Activated CD4-positive, alpha-beta memory T cell treated with anti-CD3 and anti-CD28 coated beads, Interleukin-2, amount 10 ng/mL, durations not matched to agents 7 days and 5 days (primary cell): ENCODE data around the gene SULF2. TPM values are rescaled to one million over a fixed set of nuclear protein-coding genes. Genes with fewer than 3 reads are reported as not detected.

ENCODE experiments used
- CTCF ChIA-PET: fragments of 350-600 bp; sonication (Branson Sonifier 250); formaldehyde crosslinking; loops from one replicate; lab custom pipeline; 2021; ENCODE audit warnings: antibody characterized with exemption, inconsistent platforms; lab: Charles Lee
- POLR2A ChIA-PET: fragments of 350-600 bp; sonication (Branson Sonifier 250); formaldehyde crosslinking; loops from one replicate; lab custom pipeline; 2021; ENCODE audit warnings: antibody characterized with exemption; lab: Charles Lee
- DNase-seq: peaks from one replicate; pipeline ENCODE4 v3.0.0-alpha.2; 2020
- H3K27ac Mint-ChIP-seq: one replicate; pipeline ENCODE4 v1.8.0; 2021; ENCODE audit warnings: mild to moderate bottlenecking, mixed read lengths
- H3K27me3 Mint-ChIP-seq: one replicate; pipeline ENCODE4 v1.8.0; 2021; ENCODE audit warnings: mixed read lengths
- H3K36me3 Mint-ChIP-seq: one replicate; pipeline ENCODE4 v1.8.0; 2021; ENCODE audit warnings: low read depth, mixed read lengths
- H3K4me1 Mint-ChIP-seq: one replicate; pipeline ENCODE4 v1.8.0; 2021; ENCODE audit warnings: mixed read lengths
- H3K4me3 Mint-ChIP-seq: one replicate; pipeline ENCODE4 v1.8.0; 2021; ENCODE audit warnings: mild to moderate bottlenecking, mixed read lengths
- H3K9me3 Mint-ChIP-seq: one replicate; pipeline ENCODE4 v1.8.0; 2021; ENCODE audit warnings: mixed read lengths
- total RNA-seq, 2 experiments: library from RNA; stranded (reverse); gene quantifications; one replicate each; pipeline ENCODE4 v1.2.3, GENCODE V29; 2021

Gene SULF2
- total RNA-seq, 2 experiments from 2014 or later, result 0.71 to 1.1 TPM

DNA sequence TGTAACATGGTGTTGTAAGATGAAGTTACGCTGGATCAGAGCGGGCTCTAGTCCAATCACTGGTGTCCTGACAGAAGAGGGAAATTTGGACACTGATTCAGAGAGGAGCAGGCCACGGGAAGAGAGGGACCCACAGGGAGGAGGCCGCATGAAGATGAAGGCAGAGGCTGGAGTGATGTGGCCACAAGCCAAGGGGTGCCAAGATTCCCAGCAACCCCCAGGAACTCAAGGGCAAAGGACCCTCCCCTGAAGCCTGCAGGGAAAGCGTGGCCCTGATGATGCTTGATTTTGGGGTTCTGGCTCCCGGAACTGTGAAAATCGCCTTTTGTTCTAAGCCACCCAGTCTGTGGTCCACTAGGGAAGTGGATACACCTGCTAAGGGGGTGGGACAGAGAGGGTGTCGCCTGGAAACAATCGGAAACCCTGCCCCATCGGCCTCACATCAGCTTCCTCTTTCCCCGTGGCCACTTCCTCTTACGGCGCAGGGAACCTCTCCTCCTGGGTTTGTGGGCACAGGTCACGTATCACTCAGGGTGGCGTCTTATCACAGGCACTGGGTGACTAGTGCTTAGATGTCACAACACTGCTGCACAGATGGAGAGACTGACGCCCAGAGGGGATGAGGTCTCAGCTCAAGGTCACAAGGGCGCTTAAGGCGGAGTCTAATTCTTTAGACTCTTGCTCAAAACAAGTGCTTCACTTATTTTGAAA lies 58.0 kb downstream of the SULF2 start:
- peaks cover 9% of the 10 kb centered on the region for H3K36me3 Mint-ChIP-seq
- peaks cover 69% of the 10 kb centered on the region for H3K4me1 Mint-ChIP-seq
- ChIA-PET POLR2A (interaction anchor here (0.7 to 1.4 kb wide), 5 partner anchors 32 to 225 kb away, joined by 3 to 4 read pairs (median 4); no protein-coding TSS in a partner anchor), CTCF (interaction anchor here (0.6 to 3.9 kb wide), 5 partner anchors 50 to 893 kb away, joined by 3 to 34 read pairs (median 4); no protein-coding TSS in a partner anchor)
- H3K9me3 Mint-ChIP-seq, result no peaks in the 10 kb centered on the region
- H3K27ac Mint-ChIP-seq, result peak overlapping the region; percentile 99
- H3K27me3 Mint-ChIP-seq, result peaks cover 2% of the 10 kb centered on the region
- H3K4me3 Mint-ChIP-seq, result peak overlapping the region; percentile 79
- peak; percentile 92 for DNase-seq

DNA sequence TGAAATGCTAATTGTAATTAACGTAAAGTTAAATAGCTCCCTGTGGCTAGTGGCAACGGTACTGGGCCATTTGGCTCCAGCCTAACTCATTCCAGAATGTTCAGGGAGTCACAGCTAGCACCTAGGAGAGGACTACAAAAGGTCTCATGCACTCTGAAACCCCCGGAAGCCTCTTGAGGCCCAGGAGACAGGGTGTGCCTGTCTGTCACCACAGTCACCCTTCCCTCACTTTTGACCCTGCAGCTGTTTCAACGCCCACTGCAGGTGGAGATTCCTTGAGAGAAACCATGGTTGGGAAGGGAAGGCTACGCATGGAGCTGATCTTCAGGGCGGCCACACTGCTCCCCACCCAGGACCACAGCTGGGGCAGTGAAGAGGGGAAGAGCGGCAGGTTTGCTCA lies 58.6 kb downstream of the SULF2 start:
- H3K4me1 Mint-ChIP-seq, result peaks cover 63% of the 10 kb centered on the region
- ChIA-PET POLR2A (interaction anchor here (1.4 kb wide), 1 partner anchor 224 kb away, joined by 4 read pairs; no protein-coding TSS in a partner anchor), CTCF (interaction anchor here (0.6 to 3.9 kb wide), 5 partner anchors 49 to 894 kb away, joined by 3 to 34 read pairs (median 4); no protein-coding TSS in a partner anchor)
- no peak overlapping the region for H3K4me3 Mint-ChIP-seq
- peak overlapping the region; percentile 99 for H3K27ac Mint-ChIP-seq
- peaks cover 2% of the 10 kb centered on the region for H3K27me3 Mint-ChIP-seq
- no peaks in the 10 kb centered on the region for H3K9me3 Mint-ChIP-seq
- H3K36me3 Mint-ChIP-seq, result peaks cover 9% of the 10 kb centered on the region
- no peak for DNase-seq

DNA sequence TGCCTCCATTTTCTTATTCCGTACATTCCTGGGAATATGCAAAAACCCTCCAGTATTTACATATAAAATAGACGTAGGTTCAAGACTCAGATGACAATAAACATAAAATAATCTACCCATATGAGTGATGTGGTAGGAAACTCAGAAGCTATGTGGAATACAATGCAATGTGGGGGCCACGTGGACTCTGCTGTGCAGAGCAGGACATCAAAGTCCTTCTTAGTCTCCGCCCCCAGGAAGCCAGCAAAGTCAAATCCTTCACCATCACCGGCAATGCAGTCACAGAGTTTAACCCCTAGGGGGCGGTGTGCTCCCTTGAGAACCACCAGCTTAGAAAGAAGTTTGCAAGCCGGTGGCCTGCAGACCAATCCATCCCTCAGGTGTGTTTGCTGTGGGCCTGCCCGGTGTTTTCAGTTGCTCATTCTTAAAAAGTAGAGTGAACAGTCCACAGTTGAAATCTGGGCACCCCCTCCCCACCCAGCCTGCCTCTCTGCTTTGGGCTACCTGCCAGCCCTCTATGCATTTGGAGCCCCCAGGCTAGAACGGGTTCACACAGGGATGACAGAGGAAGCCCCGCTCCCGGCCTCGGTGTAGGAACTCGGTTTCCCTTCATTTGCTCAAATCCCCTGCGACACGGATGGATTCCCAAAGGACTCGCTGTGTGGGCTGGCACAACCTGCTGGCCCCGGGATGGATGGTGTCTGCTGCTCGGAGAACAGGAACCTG lies 59.9 kb downstream of the SULF2 start:
- peak overlapping the region; percentile 62 for H3K27ac Mint-ChIP-seq
- peak; percentile 89 for DNase-seq
- H3K27me3 Mint-ChIP-seq, result no peaks in the 10 kb centered on the region
- peaks cover 60% of the 10 kb centered on the region for H3K4me1 Mint-ChIP-seq
- no peaks in the 10 kb centered on the region for H3K9me3 Mint-ChIP-seq
- no peak overlapping the region for H3K4me3 Mint-ChIP-seq
- ChIA-PET CTCF (interaction anchor here (0.8 to 3.9 kb wide), 9 partner anchors 13 to 897 kb away, joined by 3 to 34 read pairs (median 4); no protein-coding TSS in a partner anchor), POLR2A (no interaction called here)
- H3K36me3 Mint-ChIP-seq, result peaks cover 7% of the 10 kb centered on the region

DNA sequence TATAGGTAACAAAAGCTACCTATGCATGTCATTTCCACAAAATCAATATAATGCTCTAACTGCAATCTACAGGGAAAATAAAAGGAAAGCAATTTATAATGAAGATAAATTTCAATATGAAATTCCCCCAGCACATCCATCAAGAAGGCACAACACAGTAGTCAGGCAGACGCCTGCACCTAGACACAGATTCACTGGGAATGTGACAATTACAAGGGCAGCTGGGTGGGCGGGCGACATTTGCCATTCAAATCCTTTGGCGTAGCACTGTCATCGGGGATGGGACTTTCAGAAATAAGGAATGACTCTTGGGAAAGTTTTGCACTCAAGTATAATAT lies 60.4 kb downstream of the SULF2 start:
- Mint-ChIP-seq H3K27me3 (no peaks in the 10 kb centered on the region), H3K4me3 (no peak overlapping the region), H3K27ac (no peak overlapping the region), H3K36me3 (peaks cover 7% of the 10 kb centered on the region), H3K4me1 (peaks cover 57% of the 10 kb centered on the region), H3K9me3 (no peaks in the 10 kb centered on the region)
- CTCF ChIA-PET, result interaction anchor here (0.8 to 3.9 kb wide), 8 partner anchors 12 to 897 kb away, joined by 3 to 34 read pairs (median 4); no protein-coding TSS in a partner anchor
- no peak for DNase-seq
- POLR2A ChIA-PET, result no interaction called here

DNA sequence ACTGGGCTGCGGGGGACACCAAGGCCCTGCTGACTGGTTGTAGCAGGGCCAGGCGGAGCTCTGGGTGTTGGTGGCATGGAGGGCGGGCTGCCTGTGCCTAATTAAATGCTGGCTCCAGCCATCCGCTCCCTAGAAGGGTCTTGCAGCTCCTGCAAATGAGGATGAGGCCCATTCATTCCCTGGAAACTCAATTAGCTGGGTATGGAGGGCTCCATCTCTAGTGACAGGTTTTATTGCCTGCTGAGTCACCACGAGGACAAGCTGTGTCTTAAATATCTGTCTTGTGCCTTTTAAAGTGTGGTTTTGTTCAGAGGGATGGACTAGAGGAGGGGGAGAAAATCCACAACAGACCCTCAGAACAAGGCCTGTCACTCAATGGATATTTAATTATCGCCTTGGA lies 60.9 kb downstream of the SULF2 start:
- Mint-ChIP-seq H3K27me3 (no peaks in the 10 kb centered on the region), H3K4me1 (peaks cover 54% of the 10 kb centered on the region), H3K4me3 (no peak overlapping the region), H3K36me3 (peaks cover 7% of the 10 kb centered on the region), H3K9me3 (no peaks in the 10 kb centered on the region), H3K27ac (no peak overlapping the region)
- POLR2A ChIA-PET, result no interaction called here
- CTCF ChIA-PET, result interaction anchor here (0.9 to 1.4 kb wide), 4 partner anchors 24 to 896 kb away, joined by 3 to 5 read pairs (median 4); no protein-coding TSS in a partner anchor
- DNase-seq, result no peak

DNA sequence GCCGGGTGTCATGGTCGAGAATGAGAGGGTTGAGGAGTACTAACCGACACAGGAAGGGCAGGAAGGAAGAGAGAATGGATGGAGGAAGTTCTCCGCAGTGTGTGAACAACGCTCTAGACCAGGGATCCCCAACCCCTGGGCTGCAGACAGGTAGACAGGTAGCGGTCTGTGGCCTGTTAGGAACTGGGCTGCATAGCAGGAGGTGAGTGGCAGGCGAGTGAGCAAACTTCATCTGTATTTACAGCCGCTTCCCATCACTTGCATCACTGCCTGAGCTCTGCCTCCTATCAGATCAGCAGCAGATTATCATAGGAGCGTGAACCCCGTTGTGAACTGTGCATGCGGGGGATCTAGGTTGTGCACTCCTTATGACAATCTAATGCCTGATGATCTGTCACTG lies 62.0 kb downstream of the SULF2 start:
- ChIA-PET CTCF (interaction anchor here (1.2 kb wide), 1 partner anchor 897 kb away, joined by 4 read pairs; no protein-coding TSS in a partner anchor), POLR2A (no interaction called here)
- H3K4me3 Mint-ChIP-seq, result no peak overlapping the region
- peaks cover 5% of the 10 kb centered on the region for H3K27me3 Mint-ChIP-seq
- H3K36me3 Mint-ChIP-seq, result peaks cover 7% of the 10 kb centered on the region
- H3K9me3 Mint-ChIP-seq, result no peaks in the 10 kb centered on the region
- peaks cover 44% of the 10 kb centered on the region for H3K4me1 Mint-ChIP-seq
- no peak overlapping the region for H3K27ac Mint-ChIP-seq
- DNase-seq, result no peak

DNA sequence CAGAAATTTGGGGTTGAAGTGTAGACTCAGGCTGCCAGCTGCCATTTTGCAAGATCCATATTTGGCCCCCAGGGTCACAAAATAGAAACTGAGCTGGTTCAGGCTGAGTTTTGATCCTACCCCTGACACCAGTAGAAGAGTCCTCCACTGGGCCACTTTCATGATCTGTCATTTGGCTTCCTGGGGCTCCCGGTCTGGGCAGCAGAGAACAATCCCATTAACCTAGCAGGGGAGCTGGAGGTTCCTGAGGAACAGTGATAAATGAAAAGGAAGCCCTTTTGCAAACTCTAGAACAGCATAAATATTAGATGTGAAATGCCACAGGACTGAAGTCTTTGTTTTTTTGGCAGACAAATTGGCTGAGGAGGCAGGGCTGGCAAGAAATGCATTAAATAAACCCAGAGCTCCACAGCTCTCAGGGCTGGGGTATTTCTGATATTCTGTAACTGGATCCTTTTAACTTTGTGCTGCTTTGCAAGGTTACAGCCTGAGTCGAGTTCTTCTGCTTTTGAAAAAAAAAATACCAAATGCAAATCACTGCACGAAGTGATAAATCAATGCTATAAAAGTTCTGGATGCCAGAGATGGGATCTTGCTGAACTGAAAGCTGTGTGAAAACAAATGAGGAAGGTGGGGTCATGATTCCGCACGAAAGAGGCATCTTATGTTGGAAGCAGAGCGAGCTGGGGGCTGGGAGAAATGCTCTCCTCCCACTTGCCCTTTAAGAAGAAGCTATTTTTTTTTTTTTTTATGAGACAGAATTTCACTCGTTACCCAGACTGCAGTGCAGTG lies 64.4 kb downstream of the SULF2 start:
- H3K4me1 Mint-ChIP-seq, result peaks cover 19% of the 10 kb centered on the region
- no peak overlapping the region for H3K4me3 Mint-ChIP-seq
- POLR2A ChIA-PET, result no interaction called here
- no peak overlapping the region for H3K27ac Mint-ChIP-seq
- H3K36me3 Mint-ChIP-seq, result no peaks in the 10 kb centered on the region
- CTCF ChIA-PET, result interaction anchor here (1.2 kb wide), 1 partner anchor 900 kb away, joined by 4 read pairs; no protein-coding TSS in a partner anchor
- H3K9me3 Mint-ChIP-seq, result no peaks in the 10 kb centered on the region
- DNase-seq, result no peak
- peaks cover 7% of the 10 kb centered on the region for H3K27me3 Mint-ChIP-seq

DNA sequence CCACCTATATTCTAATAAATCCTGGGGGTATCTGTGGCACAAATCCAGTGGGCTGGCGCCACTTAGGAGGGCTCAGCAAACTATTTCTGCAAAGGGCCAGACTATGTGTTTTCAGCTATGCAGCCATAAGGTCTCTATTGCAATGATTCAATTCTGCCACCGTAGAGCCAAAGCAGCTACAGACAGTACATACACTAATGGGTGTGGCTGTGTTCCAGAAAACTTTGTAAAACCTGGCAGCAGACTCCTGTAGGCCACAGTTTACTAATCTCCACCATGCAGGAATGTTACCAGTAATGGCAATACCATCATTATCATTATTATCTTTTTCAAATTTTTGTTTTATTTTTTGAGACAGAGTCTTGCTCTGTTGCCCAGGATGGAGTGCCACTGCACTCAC lies 65.7 kb downstream of the SULF2 start:
- peaks cover 15% of the 10 kb centered on the region for H3K27me3 Mint-ChIP-seq
- no peak overlapping the region for H3K27ac Mint-ChIP-seq
- H3K36me3 Mint-ChIP-seq, result no peaks in the 10 kb centered on the region
- no peak for DNase-seq
- no peak overlapping the region for H3K4me3 Mint-ChIP-seq
- H3K4me1 Mint-ChIP-seq, result peaks cover 7% of the 10 kb centered on the region
- H3K9me3 Mint-ChIP-seq, result no peaks in the 10 kb centered on the region
- ChIA-PET POLR2A (no interaction called here), CTCF (no interaction called here)

DNA sequence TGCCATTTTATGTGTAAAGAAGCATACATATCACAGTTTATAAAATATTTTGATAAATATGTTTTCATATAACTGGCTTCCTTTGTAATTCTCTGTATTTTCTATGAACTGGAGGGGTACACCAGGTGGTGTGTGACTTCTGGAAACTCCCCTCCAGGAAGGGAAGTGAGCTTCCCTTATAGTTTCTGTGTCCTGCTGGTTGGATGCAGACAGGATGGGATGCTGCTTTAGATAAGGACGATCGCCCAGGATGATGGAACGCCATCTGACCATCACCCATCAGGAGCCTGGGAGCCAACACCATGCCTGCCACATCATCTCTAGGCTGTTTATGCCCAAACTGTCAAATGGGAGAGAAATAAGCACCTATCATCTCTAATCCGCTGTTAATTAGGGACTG lies 66.1 kb downstream of the SULF2 start:
- POLR2A ChIA-PET, result no interaction called here
- no peaks in the 10 kb centered on the region for H3K9me3 Mint-ChIP-seq
- no peak for DNase-seq
- H3K27ac Mint-ChIP-seq, result no peak overlapping the region
- no peak overlapping the region for H3K4me3 Mint-ChIP-seq
- CTCF ChIA-PET, result no interaction called here
- peaks cover 5% of the 10 kb centered on the region for H3K4me1 Mint-ChIP-seq
- no peaks in the 10 kb centered on the region for H3K36me3 Mint-ChIP-seq
- H3K27me3 Mint-ChIP-seq, result peaks cover 19% of the 10 kb centered on the region

DNA sequence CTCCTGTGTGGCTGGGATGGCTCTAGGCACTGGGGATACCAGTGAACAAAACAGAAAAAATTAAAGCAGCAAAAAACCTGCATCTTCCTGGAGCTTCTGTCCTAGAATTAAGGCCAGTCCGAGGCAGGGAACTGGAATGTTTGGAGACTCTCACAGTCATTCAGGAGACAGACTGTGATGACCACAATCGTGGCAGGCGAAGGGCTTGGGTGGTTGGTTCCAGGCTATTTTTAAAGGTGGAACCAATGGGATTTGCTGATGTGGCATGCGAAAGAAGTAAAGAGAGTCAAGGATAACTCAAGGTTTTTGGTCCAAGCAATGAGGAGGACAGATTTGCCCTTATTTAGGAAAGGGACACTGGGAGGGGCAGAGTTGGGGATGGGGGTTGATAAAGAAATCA lies 66.9 kb downstream of the SULF2 start:
- peaks cover 20% of the 10 kb centered on the region for H3K27me3 Mint-ChIP-seq
- H3K9me3 Mint-ChIP-seq, result no peaks in the 10 kb centered on the region
- no peak overlapping the region for H3K4me3 Mint-ChIP-seq
- no peak overlapping the region for H3K27ac Mint-ChIP-seq
- ChIA-PET POLR2A (no interaction called here), CTCF (no interaction called here)
- no peaks in the 10 kb centered on the region for H3K36me3 Mint-ChIP-seq
- H3K4me1 Mint-ChIP-seq, result peaks cover 4% of the 10 kb centered on the region
- DNase-seq, result no peak

DNA sequence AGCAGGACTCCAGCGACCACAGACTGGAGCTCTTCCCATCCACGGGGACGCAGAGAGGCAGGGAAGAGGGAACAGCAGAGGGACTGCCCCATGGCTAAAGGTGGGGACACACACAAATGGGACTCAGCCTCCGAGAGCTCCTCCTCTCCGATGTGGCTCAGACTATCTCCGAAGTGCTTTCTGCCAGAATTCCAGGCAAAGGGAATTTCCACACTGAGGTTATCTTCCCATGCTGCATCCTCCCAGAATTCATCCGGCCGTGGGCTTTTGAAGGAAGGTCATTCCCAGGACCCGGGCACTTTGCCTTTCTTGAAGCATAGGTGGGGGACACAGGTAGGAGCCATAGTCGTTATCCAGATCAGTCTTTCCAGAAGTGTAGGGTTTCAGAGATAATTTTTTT lies 67.9 kb downstream of the SULF2 start:
- POLR2A ChIA-PET, result no interaction called here
- Mint-ChIP-seq H3K4me1 (no peaks in the 10 kb centered on the region), H3K27ac (no peak overlapping the region), H3K9me3 (no peaks in the 10 kb centered on the region), H3K4me3 (no peak overlapping the region), H3K27me3 (peaks cover 20% of the 10 kb centered on the region), H3K36me3 (no peaks in the 10 kb centered on the region)
- CTCF ChIA-PET, result no interaction called here
- DNase-seq, result no peak

DNA sequence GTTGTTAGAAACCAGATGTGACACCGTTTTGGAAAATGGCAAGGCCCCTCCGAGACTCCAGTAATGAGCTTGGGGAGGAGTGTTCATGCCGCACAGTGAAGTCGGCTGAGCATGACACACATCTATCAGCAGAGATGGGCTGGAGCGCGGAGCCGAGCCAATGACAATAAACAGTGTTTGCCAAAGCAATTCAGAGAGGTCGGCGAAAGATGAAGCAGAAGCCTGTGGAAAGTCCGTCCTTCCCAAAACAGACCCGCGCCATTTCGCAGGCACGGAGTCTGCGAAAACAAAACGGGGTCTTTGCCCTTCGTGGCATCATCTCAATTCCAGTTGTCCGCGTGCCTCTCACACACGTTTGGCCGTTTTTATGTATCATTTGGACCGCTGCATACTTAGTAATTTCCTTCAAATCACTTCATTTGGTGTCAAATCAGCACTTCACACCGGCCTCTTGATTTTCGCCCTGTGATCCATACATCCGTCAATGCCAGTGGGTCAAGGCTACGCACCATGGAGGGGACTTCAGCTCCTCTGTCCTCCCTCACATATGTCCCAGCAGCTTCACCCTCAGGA lies 71.3 kb downstream of the SULF2 start:
- Mint-ChIP-seq H3K4me1 (no peaks in the 10 kb centered on the region), H3K27me3 (peaks cover 32% of the 10 kb centered on the region), H3K9me3 (no peaks in the 10 kb centered on the region), H3K36me3 (no peaks in the 10 kb centered on the region), H3K27ac (no peak overlapping the region), H3K4me3 (no peak overlapping the region)
- no peak for DNase-seq
- ChIA-PET POLR2A (no interaction called here), CTCF (no interaction called here)
